GM13976 (cell line): Measurements from ENCODE around the gene CDK11A.
"Not testable (repeated sequence)": the region's sequence is repeated elsewhere in the genome, so short reads cannot be mapped to it uniquely, and the experiment has no call there.

ENCODE experiments used
- DNase-seq: peaks from one replicate; pipeline ENCODE4 v3.0.0; 2012; ENCODE audit warnings: low spot score
- CTCF ChIP-seq: IDR thresholded peaks from 2 replicates; pipeline ENCODE4 v1.5.1; 2012; ENCODE audit warnings: borderline replicate concordance, mild to moderate bottlenecking; ENCODE audit not compliant: insufficient read depth; ENCODE audit errors: extremely low read depth, missing control alignments, control extremely low read depth
- in situ Hi-C: fragments of 300-500 bp; cut with MboI; formaldehyde crosslinking; loops from one replicate; pipeline ENCODE4 v1.12.0; 2022; ENCODE audit warnings: low sequenced_read_pairs, mixed read lengths, inconsistent platforms; ENCODE audit not compliant: unreplicated experiment

Gene CDK11A

GRCh38 chr1:1724035-1724864, at the start of gene CDK11A:
CDK11A (minus strand) TSS chr1:1724357; CDS start chr1:1722818, 1,539 bp downstream.
- DNase-seq, result peak; percentile 95
- in situ Hi-C loops, result not testable (repeated sequence)

GRCh38 chr1:1773874-1774273, 49.7 kb upstream of the CDK11A start:
- TF ChIP-seq CTCF, result no peak
- in situ Hi-C loops, result no loop called here
- no peak for DNase-seq

- TF ChIP-seq CTCF, result no peak
- in situ Hi-C loops, result no loop called here
- DNase-seq, result no peak
These were observed 46.9 kb upstream of the CDK11A start for GRCh38 chr1:1771096-1771495.

GRCh38 chr1:1770102-1770501, 45.9 kb upstream of the CDK11A start:
- TF ChIP-seq CTCF, result no peak
- no peak for DNase-seq
- in situ Hi-C loops, result no loop called here

GRCh38 chr1:1768249-1768992, 44.3 kb upstream of the CDK11A start:
- no peak for TF ChIP-seq CTCF
- in situ Hi-C loops, result no loop called here
- no peak for DNase-seq

GRCh38 chr1:1764876-1765470, 40.8 kb upstream of the CDK11A start:
- TF ChIP-seq CTCF, result no peak
- DNase-seq, result no peak
- in situ Hi-C loops, result no loop called here
